ENCODE results near the gene MAPT.
A peak's percentile ranks its signal among the peaks of the same experiment; 100 is the strongest.
"Not testable (repeated sequence)": the region's sequence is repeated elsewhere in the genome, so short reads cannot be mapped to it uniquely, and the experiment has no call there.

MAPT gene
- 0.97 to 1.8 reads per million in 2 donors for total RNA-seq

GRCh38 chr17:45894022-45894784, at the start of gene MAPT:
Gene MAPT (plus strand): TSS chr17:45894554. CDS start chr17:45962338, 67,784 bp downstream.
- DNase-seq, result peak; percentile 71

GRCh38 chr17:45844695-45845375, 49.5 kb upstream of the MAPT start, which contains the start of gene SPPL2C:
Gene SPPL2C (plus strand): TSS chr17:45844881. CDS start chr17:45844907, 26 bp downstream.
- DNase-seq, result no peak

- no peak for DNase-seq
These were observed 48.8 kb upstream of the MAPT start for GRCh38 chr17:45845376-45846185.

DNA sequence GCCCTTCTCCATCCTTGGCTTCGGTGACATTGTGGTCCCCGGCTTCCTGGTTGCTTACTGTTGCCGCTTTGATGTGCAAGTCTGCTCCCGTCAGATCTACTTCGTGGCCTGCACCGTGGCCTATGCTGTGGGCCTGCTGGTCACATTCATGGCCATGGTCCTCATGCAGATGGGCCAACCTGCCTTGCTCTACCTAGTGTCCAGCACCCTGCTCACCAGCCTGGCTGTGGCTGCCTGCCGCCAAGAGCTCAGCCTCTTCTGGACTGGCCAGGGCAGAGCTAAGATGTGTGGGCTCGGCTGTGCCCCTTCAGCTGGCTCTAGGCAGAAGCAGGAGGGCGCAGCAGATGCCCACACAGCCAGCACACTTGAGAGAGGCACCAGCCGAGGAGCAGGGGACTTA, 48.1 kb upstream of the MAPT start:
- DNase-seq, result no peak

DNA sequence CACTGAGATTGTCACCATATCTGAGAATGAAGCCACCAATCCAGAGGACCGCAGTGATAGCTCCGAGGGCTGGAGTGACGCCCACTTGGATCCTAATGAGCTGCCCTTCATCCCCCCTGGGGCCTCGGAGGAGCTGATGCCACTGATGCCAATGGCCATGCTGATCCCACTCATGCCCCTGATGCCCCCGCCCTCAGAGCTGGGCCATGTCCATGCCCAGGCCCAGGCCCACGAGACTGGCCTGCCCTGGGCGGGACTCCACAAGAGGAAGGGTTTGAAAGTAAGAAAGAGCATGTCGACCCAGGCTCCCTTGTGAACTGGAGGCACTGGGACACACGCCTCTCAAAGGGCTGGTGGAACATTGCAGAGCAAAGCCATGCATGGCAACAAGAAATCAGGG, 47.7 kb upstream of the MAPT start:
- no peak for DNase-seq

DNA sequence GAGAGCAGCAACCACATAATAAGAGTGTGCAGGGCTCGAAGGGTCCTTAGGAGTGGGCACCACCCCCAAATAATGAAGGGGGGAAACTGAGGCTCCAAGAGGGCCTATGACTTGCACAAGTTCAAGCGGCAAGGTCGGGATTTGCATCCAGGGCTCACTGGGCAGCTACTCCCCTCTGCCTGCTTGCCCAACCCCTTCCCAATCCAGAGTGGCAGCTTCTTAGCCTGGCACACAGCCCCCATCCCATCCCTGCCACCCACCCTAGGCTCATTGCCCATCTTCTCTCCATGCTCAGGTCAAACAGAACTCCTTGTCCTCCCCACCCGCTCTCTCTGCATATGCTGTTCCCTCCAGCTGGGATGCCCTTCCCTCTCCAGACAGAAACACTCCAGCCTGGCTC, 47.3 kb upstream of the MAPT start:
- no peak for DNase-seq

GRCh38 chr17:45847747-45848146, 46.6 kb upstream of the MAPT start:
- DNase-seq, result no peak

DNA sequence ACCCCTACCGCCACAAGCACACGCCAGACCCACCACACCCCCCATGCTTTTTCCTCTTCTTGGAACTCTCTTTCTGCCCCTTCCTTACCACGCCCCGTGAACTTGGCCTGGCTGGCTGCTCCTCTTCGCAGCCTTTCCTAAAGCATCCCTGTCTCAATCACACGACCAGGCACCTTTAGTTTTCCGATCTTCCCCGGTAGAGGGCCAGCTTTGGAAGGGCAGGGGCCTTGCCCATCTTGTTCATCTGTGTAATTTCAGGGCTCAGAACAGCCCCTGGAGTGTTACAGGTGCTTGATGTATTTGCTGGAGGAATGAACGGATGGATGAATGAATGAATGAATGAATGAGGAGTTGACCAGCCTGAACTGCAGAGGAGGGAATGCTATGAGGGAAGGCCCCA, 45.9 kb upstream of the MAPT start:
- no peak for DNase-seq

DNA sequence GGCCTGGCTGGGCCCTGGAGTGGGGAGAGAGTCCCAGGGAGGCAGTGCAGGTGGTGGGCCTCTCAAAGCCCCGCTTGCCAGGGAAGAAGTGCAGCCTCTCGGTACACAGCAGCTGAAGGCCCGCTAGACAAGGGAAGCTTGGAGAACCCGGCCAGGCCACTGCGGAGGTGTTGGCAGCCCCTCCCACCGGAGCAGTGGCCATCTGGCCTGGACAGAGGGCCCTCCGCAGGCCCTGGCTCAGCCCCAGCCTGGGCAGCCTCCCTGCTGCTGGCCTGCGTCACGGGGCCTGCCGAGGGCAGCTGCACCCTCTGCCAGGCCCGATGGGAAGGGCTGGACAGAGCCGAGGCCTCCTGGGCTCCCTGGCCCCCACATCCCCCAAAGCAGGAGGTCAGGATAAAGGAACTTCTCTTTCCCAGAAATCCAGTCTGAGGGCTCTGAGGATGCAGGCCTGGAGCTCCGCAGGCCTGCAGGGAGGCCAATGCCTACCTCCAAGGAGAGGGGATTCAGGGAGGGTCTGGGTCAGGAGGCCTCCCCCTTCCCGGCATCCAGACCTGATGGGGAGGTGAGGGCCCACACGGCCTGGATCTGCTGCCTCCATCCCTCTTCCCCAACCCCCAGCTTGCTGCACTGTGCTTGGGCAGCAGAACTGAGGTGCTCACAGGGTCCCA, 45.4 kb upstream of the MAPT start:
- no peak for DNase-seq

GRCh38 chr17:45849536-45849990, 44.8 kb upstream of the MAPT start:
- DNase-seq, result no peak

- no peak for DNase-seq
These were observed 44.3 kb upstream of the MAPT start for GRCh38 chr17:45850011-45850410.

- no peak for DNase-seq
These were observed 43.9 kb upstream of the MAPT start for GRCh38 chr17:45850468-45850867.

- no peak for DNase-seq
These were observed 43.3 kb upstream of the MAPT start for GRCh38 chr17:45851022-45851421.

DNA sequence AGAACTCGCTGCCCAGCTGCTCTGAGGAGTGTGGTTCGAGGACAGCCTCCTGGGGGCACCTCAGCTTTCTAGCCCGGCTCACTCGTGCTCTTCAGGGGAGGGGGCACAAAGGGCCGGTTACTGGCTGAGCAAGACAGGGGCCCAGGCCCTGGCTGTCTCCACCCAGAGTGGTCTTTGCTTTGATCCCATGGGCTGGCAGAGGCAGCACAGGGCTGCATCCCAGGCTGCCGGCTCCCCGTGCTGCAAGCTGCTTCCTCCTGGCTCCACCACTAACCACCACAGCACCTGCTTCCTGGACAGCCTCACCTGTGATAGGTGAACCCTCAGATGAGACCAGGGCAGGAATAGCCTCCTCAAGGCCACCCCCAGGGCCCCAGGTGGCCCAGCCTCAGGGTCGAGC, 42.9 kb upstream of the MAPT start:
- no peak for DNase-seq

DNA sequence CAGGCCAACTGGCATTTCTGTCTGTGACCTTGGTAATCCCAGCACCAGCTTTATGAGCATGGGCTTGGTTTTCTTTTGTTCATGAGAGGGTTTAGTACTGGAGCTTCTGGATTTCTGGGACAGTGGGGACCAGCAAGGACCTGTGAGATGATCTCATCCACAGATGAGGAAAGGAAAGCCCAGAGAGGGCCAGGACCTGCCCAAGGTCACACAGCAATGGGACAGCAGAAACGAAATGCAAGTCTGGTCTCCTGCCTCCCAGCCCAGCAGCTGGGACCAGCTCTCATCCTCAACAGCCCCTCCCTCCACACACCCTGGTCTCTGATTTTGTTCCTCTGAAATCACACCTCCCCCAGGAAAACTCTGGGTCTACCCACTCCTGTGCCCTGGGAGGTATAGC, 42.5 kb upstream of the MAPT start:
- no peak for DNase-seq

- DNase-seq, result peak; percentile 60
These were observed 41.6 kb upstream of the MAPT start for GRCh38 chr17:45852535-45853297.

DNA sequence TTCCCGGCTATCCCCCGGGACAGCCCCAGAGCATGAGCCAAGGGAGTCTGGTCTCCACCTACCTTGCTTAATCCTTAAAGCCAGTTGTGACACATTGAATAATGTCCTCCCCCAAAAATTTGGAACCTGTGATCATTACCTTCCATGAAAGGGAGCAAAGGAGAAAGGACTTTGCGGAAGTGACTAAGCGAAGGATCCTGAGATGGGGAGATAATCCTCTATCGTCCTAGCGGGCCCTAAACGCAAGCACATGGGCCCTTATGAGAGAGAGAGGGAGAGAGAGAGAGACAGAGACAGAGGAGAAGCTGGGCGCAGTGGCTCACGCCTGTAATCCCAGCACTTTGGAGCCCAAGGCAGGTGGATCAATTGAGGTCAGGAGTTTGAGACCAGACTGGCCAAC, 40.1 kb upstream of the MAPT start:
- no peak for DNase-seq

- DNase-seq, result no peak
These were observed 38.5 kb upstream of the MAPT start for GRCh38 chr17:45855691-45856336.

DNA sequence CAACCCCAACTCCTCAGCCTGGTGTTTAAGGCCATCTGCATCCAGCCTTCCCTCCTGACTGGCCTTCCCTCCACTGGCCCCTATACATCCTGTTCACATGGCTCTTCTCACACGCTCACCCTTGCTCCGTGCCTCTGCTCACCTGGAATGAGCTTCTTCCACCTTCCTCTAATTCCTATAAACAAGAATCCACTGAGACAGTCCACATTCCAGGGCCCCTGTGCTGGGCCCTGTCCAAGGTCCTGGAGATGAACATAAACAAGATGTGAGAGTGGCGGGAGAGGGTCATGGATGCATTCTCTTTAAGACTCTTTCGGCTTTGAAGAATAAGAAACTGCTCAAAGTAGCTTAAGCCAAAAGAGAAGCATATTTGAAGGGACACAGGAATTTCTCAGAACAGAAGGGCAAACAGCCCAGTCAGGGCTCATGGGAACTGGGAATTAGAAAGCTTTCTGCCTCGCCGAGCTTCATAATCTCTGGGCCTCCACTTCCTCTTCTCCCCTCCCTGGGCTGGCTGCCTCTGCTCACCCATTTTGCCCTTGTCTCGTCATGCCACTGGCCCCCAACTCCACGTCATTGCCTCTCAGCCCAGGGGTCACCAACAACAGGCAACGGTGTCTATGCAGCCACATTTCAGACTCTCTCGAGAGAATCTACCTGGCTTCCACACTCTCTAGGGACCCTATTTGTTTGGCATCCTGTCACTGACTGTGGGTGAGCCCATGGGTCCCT, 36.2 kb upstream of the MAPT start:
- DNase-seq, result no peak

- no peak for DNase-seq
These were observed 33.2 kb upstream of the MAPT start for GRCh38 chr17:45861165-45861564.

GRCh38 chr17:45862127-45862526, 32.2 kb upstream of the MAPT start:
- DNase-seq, result not testable (repeated sequence)

Measured in T-helper 9 cell (primary cell).